Fibroblast of skin of right biceps (primary cell): ENCODE measurements around the gene PPL.
"Not testable (repeated sequence)": the region's sequence is repeated elsewhere in the genome, so short reads cannot be mapped to it uniquely, and the experiment has no call there.

ENCODE experiments used
- DNase-seq: peaks from one replicate; pipeline ENCODE4 v3.0.0-alpha.2; 2013

PPL gene

GRCh38 chr16:4958510-4959438, 21.8 kb upstream of the PPL start:
- no peak for DNase-seq

DNA sequence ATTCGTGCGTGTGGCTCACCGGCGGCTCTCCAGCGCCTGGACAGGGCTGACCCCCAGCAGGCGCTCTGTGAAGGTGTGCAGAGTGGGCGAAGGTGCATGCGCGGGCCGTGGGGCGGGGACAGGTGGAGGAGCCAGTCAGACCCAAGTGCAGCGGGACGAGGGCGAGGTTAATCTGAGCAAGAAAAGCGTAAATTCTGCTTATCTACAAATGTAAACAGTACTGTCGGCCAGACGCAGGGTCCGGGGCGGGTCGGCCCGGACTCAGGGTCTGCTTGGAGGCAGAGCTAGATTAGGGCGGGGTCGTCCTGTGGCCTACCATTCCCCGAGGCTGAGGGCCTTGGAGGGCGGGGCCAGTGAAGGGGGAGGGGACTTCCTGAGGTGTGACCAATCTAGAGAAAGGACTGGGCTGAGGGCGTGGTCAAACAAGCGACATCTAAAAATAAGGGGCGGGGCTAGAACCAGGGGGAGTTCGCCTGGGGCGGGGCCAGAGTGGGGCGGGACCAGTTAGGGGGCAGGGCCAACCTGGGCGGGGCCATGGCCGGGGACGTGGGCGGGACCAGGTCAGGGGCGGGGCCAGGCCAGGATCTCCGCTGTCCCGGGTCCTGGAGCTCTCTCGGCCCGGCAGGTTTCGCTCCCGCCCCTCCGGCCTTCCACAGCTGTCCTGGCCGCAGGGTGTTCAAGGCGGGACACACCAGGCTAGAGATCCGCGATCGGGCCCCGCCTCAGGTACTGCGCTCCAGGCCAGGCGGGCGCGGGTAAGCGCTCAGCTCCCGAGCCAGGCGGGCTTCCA, 21.0 kb upstream of the PPL start, which contains the start of gene SEC14L5:
Gene SEC14L5 (plus strand): TSS at position 611 of the 790 bp plus-strand sequence. CDS start 994 bp downstream, outside the sequence.
- peak; percentile 97 for DNase-seq

DNA sequence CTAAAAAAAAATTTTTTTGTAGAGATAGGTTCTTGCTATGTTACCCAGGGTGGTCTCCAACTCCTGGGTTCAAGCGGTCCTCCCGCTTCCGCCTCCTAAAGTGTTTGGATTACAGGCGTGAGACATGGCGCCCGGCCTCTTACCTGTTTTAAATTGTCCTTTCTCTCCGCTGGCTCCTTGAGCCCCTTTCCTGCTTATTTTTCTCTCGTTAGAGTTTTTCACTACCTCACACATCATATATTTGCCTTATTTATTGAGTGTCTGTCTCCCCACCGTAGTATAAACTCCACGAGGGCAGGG, 20.4 kb upstream of the PPL start:
- DNase-seq, result no peak

DNA sequence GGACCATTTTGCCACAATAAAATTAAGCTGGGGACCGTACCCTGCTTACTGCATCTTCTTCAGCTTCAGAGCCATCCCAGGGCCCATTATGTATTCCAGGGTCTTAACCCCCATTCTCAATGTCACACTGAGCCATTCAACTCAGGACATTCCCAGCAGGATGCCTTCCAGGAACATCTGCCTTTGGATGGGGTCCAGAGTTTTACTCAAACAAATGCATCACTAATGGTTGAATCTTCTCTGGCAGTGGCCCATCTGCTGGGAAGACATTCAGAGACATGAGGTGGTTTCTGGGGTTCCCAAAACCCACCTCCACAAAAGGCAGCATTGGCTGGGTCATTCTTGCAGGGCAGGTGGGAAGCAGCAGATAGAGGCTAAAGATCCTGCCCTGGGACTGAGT, 17.8 kb upstream of the PPL start:
- no peak for DNase-seq

DNA sequence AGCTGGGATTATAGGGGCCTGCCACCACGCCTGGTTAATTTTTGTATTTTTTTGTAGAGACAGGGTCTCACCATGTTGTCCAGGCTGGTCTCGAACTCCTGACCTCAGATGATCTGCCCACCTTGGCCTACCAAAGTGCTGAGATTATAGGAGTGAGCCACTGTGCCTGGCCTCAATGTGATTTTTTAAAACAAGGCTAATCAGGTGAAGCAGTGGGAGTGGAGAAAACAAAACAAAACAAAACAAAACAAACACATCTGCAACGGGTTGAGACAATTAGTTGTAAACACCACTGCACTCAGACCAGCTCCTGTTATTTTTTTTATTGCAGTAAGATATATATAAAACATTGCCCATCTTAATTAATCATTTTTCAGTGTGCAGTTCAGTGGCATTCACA, 14.6 kb upstream of the PPL start:
- DNase-seq, result not testable (repeated sequence)

DNA sequence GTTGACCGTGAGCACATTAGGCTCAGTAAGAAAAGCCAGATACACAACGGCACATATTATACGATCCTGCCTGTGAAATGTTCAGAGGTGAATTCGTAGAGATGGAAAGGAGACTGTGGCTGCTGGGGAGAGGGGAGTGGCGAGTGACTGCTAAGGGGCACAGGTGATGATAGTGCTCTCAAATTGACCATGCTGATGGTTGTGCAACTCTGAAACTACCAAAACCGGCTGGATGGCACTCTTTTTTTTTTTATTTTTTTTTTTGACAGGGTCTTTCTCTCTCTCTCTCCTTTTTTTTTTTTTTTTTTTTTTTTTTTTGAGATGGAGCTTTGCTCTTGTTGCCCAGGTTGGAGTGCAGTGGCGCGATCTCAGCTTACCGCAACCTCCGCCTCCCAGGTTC, 13.0 kb upstream of the PPL start:
- no peak for DNase-seq

DNA sequence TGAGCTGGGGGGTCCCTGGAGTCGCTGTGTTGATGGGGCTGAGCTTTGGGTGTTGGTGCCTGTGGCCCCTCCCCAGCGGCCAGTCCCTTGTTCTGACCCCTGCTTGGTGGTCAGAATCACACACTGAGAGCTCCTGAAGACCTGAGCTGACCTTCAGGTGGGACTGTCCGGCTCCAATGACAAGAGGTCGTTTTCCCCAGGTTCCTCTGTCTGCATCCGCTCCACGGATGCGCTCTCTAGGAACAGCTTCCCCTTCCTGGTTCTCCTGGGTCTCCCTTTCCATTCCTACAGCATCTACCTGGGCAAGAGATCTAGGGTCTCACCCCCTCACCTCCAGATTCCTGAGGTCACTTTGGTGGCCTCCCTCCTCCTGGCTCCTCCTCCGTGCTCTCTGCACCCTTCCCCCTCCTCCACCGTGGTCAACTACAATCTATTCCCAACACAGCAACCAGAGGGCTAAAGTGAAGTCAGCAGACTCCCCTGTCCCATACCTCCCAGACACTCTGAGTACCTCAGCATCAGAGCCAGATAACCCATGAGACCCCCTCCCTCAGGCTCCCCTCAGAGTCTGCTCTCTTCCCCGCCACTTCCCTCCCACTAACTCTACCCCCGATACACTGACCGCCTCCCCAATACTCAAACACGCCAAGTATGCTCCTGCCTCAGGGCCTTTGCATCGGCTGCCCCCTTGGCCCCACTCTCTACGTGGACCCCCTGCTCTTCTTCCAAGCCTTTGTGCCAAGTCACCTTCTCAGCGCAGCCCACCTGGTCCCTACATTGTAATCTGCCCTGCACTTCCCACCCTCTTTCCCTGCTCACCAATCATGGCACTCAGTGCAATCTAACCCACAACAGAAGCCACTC, 12.2 kb upstream of the PPL start:
- DNase-seq, result no peak

DNA sequence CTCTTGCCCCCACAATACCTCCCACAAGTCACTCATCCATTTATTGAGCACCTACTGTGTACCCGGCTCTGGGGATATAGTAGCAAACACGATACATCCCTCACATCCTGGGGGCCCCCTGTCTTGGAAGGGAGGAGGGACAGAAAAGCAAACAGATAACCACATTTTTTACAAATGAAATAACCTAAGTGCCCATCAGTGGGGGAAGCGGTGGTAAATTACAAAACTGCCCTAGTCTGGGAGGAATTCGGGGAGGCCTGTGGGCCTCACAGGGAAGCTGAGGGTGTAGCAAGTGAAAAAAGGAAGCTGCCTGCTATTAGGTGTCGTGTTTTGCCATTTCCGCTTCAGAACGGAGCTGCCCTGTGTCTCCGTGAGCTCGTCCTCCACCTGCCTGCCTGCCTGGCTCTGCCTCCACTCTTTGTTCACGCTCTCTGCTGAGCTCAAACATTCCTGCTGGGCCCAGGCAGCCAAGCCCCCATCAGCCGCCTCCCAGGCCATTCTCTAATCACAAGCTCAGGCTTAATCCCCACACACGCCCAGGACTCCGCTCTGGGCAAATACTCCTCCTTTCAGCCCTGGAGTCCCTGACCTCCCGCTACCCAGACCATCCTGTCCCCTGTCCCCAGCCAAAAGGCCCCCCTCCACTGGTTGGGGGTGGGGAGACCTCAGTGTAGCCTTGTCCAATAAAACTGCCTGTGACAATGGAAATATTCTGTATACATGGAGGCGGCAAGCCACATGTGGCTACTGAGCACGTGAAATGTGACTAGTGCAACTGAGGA, 11.0 kb upstream of the PPL start:
- DNase-seq, result no peak

DNA sequence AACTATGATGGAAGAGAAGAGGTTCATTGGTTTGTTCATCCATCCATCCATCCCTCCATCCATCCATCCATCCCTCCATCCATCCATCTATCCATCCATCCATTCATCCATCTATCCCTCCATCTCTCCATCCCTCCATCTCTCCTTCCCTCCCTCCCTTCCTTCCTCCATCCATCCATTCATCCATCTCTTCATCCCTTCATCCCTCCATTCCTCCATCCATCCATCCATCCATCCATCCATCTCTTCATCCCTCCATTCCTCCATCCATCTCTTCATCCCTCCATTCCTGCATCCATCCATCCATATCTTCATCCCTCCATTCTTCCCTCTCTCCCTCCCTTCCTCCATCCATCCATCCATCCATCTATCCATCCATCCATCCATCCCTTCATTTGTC, 10.0 kb upstream of the PPL start:
- no peak for DNase-seq

- DNase-seq, result no peak
Observed at GRCh38 chr16:4945560-4946502, 8.9 kb upstream of the PPL start.

GRCh38 chr16:4944333-4945281, 7.7 kb upstream of the PPL start:
- DNase-seq, result peak; percentile 98

DNA sequence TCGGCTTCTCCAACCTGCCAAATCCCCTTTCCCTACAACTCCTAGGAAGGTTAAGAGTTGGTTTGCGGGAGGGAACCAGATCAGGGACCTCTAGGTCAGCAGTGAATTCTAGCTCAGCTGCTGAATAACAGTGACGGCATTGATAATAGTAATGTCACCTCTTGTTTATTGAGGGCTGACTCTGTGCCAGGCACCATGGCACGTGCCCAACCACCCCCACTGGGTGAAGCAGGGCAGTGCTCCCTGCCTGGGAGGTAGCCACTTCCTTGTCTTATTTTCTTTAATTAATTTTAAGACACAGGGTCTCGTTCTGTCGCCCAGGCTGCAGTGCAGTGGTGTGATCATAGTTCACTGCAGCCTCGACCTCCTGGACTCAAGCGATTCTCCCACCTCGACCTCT, 5.5 kb upstream of the PPL start:
- DNase-seq, result no peak

- no peak for DNase-seq
Observed at GRCh38 chr16:4940719-4941118, 3.8 kb upstream of the PPL start.

DNA sequence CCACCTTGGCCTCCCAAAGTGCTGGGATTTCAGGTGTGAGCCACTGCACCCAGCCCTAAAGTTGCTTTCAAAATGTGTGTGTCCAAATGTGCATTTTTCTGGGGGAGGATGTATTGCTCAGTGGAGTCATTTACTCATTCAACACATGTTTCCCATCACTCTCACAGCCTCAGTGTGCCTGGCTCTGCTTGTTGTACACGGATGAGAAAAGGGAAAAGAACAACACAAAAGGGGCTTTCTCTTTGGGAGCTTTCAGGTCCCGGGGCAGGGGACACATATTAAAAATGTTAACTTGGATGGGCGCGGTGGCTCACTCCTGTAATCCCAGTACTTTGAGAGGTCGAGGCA, 1.7 kb upstream of the PPL start:
- no peak for DNase-seq

DNA sequence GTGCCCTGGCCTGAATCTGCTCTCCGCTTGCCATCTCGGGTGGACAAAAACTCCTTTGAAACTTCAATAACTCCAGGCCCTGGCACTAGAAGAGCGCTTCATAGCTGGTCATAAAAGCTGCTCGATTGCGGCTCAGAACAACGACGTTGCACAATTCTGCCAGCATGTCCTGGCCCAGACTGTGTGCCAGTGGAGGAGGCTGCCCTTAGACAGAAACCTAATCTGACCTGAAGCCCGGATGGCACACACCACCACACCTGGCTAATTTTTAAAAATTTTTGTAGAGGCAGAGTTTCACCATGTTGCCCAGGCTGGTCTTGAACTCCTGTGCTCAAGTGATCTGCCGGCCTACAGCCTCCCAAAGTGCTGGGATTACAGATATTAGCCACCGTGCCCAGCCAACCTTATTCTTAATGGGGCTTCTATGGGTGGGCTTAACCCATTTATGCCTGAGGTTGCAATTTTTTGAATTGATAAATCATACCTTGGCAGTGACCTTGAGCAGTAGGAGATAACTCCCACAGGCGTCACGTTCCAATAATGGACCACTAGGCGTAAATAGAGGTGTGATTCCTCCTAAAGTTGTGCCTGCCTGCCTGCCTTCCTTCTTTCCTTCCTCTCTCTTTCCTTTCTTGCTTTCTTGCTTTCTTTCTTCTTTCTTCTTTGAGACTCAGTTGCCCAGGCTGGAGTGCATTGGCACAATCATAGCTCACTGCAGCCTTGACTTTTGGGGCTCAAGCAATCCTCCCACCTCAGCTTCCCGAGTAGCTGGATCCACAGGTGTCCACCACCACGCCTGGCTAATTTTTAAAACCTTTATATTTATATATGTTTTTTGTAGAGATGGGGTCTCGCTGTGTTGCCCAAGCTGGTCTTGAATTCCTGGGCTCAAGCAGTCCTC, 1.1 kb upstream of the PPL start:
- no peak for DNase-seq

GRCh38 chr16:4936181-4936990, 562 bp downstream of the PPL start:
- no peak for DNase-seq

DNA sequence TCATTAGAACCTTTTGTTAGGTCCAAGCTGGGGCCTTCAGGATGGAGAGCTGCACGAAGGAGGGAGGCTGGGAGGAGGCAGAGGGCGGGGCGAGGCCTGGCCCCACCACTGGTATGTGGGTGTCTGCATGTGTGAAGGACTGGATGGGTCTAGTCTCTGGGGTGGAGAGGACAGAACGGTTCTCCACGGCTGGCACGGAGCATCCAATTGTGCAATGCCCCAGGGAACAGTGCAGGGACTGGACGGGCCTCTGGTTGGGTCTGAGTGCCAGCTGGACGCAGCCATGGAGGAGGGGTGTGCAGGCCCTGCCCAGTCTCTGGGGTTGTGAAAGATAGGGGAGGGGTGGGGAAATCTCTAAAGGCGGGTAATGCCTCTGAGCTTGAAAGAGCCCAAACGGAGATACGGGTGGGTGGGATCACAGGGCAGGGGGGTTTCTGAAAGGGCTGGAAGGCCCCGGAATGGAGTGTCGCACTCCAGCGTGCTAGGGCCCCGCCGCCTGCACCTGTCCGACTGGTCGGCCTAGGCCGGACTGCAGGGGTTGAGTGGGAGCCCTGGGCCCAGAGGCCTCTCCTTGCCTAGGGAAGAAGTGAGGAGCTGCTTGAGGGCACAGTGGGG, 1.6 kb downstream of the PPL start:
- no peak for DNase-seq

GRCh38 chr16:4934591-4934990, 2.4 kb downstream of the PPL start:
- no peak for DNase-seq
